ENCODE measurements around the gene ABHD12. TPM values are rescaled to one million over a fixed set of nuclear protein-coding genes. Genes with fewer than 3 reads are reported as not detected.
"Not testable (repeated sequence)": the region's sequence is repeated elsewhere in the genome, so short reads cannot be mapped to it uniquely, and the experiment has no call there.

Gene ABHD12
- 33.2 and 33.8 TPM in 2 replicates for total RNA-seq (2014; rRNA removed; shearing (Covaris generic))

GRCh38 chr20:25390538-25391528 is at the start of gene ABHD12:
Gene ABHD12, minus strand, starts transcription at chr20:25390835. Its CDS starts 132 bp downstream, at chr20:25390703.
- peak; percentile 97 to 98 for DNase-seq
- Histone ChIP-seq H3K9me3 (replicated peaks) (no peaks in the 10 kb centered on the region), H3K4me1 (peaks cover 3% of the 10 kb centered on the region; the same call in 1 of the 2 replicates), H3K27me3 (no peaks in the 10 kb centered on the region), H3K4me3 (peak within 1 kb of the TSS; percentile 99), H3K27ac (peak within 1 kb of the TSS; percentile 65), H3K36me3 (peaks cover 6% of the 10 kb centered on the region; the same call in 1 of the 2 replicates)

DNA sequence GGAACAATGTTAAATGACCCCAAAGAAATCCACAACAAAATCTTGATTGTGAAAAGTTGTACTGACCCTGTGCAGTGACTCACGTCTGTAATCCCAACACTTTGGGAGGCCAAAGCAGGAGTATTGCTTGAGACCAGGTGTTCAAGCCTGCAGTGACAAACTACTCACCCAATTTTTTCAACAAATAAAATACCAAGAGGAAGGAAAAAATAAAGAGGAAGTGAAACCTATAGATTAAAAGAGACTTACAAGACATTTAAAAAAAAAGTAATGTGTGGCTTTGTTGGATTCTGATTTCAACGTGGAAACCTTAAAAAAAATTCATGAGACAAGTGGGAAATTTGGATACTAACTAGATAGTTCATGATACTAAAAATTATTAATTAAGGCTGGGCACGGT is 48.7 kb upstream of the ABHD12 start:
- H3K9me3 ChIP-seq (replicated peaks), result no peaks in the 10 kb centered on the region
- no peak overlapping the region for H3K4me3 ChIP-seq
- no peak overlapping the region for H3K27ac ChIP-seq
- no peak for DNase-seq
- no peaks in the 10 kb centered on the region for H3K27me3 ChIP-seq
- H3K4me1 ChIP-seq, result no peaks in the 10 kb centered on the region
- peaks cover 48% of the 10 kb centered on the region for H3K36me3 ChIP-seq

DNA sequence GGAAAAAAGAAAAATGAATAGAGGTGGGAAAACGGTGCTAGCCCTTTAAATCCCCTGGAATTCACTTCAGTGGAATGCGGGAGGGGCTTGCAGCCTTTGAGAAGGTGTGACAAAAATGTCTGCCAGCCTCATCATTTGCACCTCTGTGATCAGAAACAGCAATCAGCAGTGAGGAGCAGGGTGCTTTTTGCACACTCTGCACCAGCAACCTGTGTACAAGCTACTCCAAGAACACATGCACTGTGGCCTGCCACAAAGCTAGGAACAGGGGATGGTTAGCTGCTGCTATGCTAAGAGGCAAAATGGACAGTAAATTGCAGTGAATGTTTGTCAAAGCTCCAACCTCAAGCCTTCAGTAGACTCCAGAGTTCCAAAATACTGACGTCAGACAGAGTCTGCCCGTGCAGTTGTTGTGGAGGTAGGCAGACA is 46.5 kb upstream of the ABHD12 start:
- Histone ChIP-seq H3K4me1 (no peaks in the 10 kb centered on the region), H3K27ac (no peak overlapping the region), H3K27me3 (no peaks in the 10 kb centered on the region), H3K4me3 (no peak overlapping the region), H3K36me3 (peaks cover 56% of the 10 kb centered on the region), H3K9me3 (replicated peaks) (no peaks in the 10 kb centered on the region)
- DNase-seq, result no peak

DNA sequence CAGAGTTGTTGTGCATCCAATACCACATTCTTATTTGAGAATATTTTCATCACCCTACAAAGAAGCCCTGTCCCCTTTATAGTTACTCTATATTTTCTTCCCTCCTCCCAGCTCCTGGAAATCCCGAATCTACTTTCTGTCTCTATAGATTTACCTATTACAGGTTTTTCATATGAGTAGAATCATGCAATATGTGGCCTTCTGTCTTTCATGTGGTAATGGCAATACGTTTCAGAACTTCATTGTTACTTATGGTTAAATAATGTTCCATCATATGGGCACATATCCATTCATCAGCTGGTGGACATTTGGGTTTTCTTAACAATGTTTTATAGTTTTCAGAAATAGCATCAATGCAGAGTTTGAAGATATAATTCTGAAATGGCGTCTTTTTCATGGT is 33.9 kb upstream of the ABHD12 start:
- peaks cover 68% of the 10 kb centered on the region for H3K36me3 ChIP-seq
- no peak for DNase-seq
- no peak overlapping the region for H3K4me3 ChIP-seq
- no peaks in the 10 kb centered on the region for H3K4me1 ChIP-seq
- H3K9me3 ChIP-seq (replicated peaks), result 0 out of 2 replicates have a peak, but pooled peaks cover 2% of the 10 kb centered on the region
- H3K27me3 ChIP-seq, result no peaks in the 10 kb centered on the region
- H3K27ac ChIP-seq, result no peak overlapping the region

- peaks cover 68% of the 10 kb centered on the region for H3K36me3 ChIP-seq
These were observed 31.4 kb upstream of the ABHD12 start for GRCh38 chr20:25422032-25422431.

GRCh38 chr20:25421102-25421501 is 30.5 kb upstream of the ABHD12 start:
- Histone ChIP-seq H3K4me3 (no peak overlapping the region), H3K36me3 (peaks cover 68% of the 10 kb centered on the region)

More at GRCh38 chr20:25422032-25422431, 31.4 kb upstream of the ABHD12 start:
- Histone ChIP-seq H3K27ac (no peak overlapping the region), H3K4me1 (no peaks in the 10 kb centered on the region), H3K9me3 (replicated peaks) (0 out of 2 replicates have a peak, but pooled peaks cover 2% of the 10 kb centered on the region), H3K4me3 (no peak overlapping the region), H3K27me3 (no peaks in the 10 kb centered on the region)
- no peak for DNase-seq

GRCh38 chr20:25418776-25419175 is 28.1 kb upstream of the ABHD12 start:
- H3K9me3 ChIP-seq (replicated peaks), result no peaks in the 10 kb centered on the region

More at GRCh38 chr20:25421102-25421501, 30.5 kb upstream of the ABHD12 start:
- H3K9me3 ChIP-seq (replicated peaks), result 0 out of 2 replicates have a peak, but pooled peaks cover 2% of the 10 kb centered on the region
- H3K27ac ChIP-seq, result no peak overlapping the region
- no peak for DNase-seq
- H3K27me3 ChIP-seq, result no peaks in the 10 kb centered on the region
- H3K4me1 ChIP-seq, result no peaks in the 10 kb centered on the region

GRCh38 chr20:25408890-25409289 is 18.3 kb upstream of the ABHD12 start:
- Histone ChIP-seq H3K27me3 (no peaks in the 10 kb centered on the region), H3K9me3 (replicated peaks) (no peaks in the 10 kb centered on the region), H3K27ac (no peak overlapping the region), H3K4me1 (no peaks in the 10 kb centered on the region; the same call in 1 of the 2 replicates), H3K4me3 (peak overlapping the region; percentile 77), H3K36me3 (peaks cover 27% of the 10 kb centered on the region)
- no peak for DNase-seq

More at GRCh38 chr20:25418776-25419175, 28.1 kb upstream of the ABHD12 start:
- Histone ChIP-seq H3K27me3 (no peaks in the 10 kb centered on the region), H3K4me1 (no peaks in the 10 kb centered on the region), H3K27ac (no peak overlapping the region), H3K36me3 (peaks cover 60% of the 10 kb centered on the region), H3K4me3 (no peak overlapping the region)
- DNase-seq, result no peak

GRCh38 chr20:25408170-25408547 is 17.5 kb upstream of the ABHD12 start:
- Histone ChIP-seq H3K4me3 (peak overlapping the region; percentile 77), H3K4me1 (no peaks in the 10 kb centered on the region; the same call in 1 of the 2 replicates), H3K27ac (peak overlapping the region; percentile 89), H3K9me3 (replicated peaks) (no peaks in the 10 kb centered on the region; the same call in 1 of the 2 replicates), H3K36me3 (peaks cover 21% of the 10 kb centered on the region), H3K27me3 (no peaks in the 10 kb centered on the region)
- DNase-seq, result no peak

DNA sequence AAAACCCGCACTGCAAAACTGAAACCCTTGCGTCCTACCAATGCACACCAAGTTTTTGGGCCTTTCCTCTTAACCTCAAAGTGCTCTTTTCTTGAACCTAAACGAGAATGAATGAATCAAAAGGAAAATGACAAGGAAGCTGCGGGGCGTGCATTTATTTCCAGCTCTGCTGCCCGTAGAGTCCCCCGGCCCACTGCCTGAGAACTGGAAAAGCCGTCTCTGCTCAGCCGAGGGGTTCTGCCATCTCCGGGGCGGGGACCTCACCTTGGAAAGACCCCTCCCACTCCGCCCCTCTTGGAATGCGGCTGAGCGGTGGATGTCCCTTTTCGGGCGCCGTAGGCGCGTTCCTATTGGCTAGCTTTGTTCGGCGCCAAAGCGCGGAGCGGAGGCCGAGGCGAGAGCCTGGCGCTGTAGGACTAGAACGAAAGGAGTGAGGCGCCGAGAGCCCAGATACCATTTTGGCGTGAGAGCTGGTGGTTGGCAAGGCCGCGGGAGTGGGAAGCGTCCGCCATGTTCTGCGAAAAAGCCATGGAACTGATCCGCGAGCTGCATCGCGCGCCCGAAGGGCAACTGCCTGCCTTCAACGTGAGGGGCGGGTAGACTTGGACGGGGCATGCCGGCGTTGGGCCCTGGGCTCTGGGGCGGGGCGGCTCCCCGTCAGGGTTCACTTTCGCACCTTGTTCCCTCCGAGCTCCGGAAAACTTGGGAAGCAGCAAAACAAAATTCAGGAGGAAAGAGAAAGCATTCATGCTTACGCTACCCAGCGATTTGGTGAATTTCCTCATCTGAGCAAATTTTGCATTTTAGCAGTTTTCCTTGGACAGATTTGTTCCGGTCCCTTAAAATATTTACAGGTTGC is 16.9 kb upstream of the ABHD12 start, which contains the start of gene GINS1:
Gene GINS1, plus strand, starts transcription at position 363 of the 859 bp plus-strand sequence. Its CDS starts 148 bp downstream, at position 511.
- peaks cover 2% of the 10 kb centered on the region; the same call in 1 of the 2 replicates for H3K9me3 ChIP-seq (replicated peaks)
- no peaks in the 10 kb centered on the region for H3K27me3 ChIP-seq
- H3K36me3 ChIP-seq, result peaks cover 17% of the 10 kb centered on the region
- no peaks in the 10 kb centered on the region; the same call in 1 of the 2 replicates for H3K4me1 ChIP-seq
- H3K4me3 ChIP-seq, result peak within 1 kb of the TSS; percentile 77
- DNase-seq, result peak; percentile 97
- peak within 1 kb of the TSS; percentile 89 for H3K27ac ChIP-seq

DNA sequence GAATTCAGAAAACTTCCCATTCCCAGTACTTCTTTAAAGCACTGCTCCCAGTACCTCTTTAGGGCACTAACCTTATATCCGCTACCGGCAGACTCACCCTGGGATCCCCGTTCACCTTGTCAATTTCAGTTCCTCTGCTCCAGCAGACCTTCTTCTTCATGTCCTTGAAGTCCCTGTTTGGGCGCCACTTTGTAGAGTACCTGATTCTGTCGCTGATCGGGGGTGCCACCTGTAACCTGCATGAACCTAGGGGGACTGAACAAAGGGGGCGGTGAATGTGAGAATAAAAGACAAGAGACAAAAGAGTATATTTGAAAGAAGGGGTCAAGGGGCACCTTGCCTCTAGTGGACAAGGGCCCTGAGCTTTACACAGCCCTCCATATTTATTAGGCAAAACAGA is 11.9 kb upstream of the ABHD12 start:
- peak in 1 of 2 experiments; percentile 11 for DNase-seq
- Histone ChIP-seq H3K4me3 (no peak overlapping the region), H3K36me3 (no peaks in the 10 kb centered on the region), H3K9me3 (replicated peaks) (peaks cover 5% of the 10 kb centered on the region; the same call in 1 of the 2 replicates), H3K27me3 (no peaks in the 10 kb centered on the region), H3K4me1 (peaks cover 8% of the 10 kb centered on the region), H3K27ac (no peak overlapping the region)

- H3K27ac ChIP-seq; H3K9me3 ChIP-seq (replicated peaks); H3K4me3 ChIP-seq; H3K27me3 ChIP-seq; H3K36me3 ChIP-seq; DNase-seq; H3K4me1 ChIP-seq: not testable (repeated sequence)
These were observed 9.7 kb upstream of the ABHD12 start for GRCh38 chr20:25400291-25400732.

- Histone ChIP-seq H3K36me3 (no peaks in the 10 kb centered on the region), H3K4me1 (peaks cover 8% of the 10 kb centered on the region), H3K27ac (no peak overlapping the region), H3K4me3 (no peak overlapping the region), H3K27me3 (no peaks in the 10 kb centered on the region), H3K9me3 (replicated peaks) (peaks cover 5% of the 10 kb centered on the region; the same call in 1 of the 2 replicates)
- DNase-seq, result peak; percentile 54 to 88
These were observed 8.4 kb upstream of the ABHD12 start for GRCh38 chr20:25399037-25399430.

DNA sequence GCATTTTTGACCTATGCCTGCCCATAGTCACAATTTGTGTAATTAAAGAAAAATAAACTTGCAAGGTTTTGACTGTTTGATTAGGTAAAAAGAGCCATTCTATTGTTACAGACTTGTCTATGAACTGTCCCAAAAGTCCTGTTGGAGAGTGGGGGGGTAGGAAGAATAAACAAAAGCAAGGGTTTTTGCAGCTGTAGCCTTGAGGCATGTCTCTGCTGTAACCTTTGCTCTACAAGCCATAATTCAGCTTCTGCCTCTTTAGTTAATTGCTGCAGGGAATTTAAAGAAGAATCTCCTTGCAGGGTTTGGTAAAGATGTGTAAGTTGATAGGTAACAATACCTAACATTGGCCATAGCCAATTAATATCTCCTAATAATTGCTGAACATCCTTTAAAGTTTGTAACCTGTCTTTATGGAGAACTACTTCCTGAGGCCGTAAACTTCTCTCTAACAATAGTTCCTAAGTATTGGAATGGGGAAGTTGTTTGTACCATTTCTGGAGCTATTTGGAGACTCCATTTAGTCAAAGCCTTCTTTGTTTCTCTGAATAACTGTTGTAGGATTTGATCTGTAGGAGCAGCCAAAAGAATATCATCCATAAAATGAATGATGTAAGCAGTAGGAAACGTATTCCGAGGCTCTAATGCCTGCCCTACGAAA is 7.9 kb upstream of the ABHD12 start:
- peaks cover 5% of the 10 kb centered on the region; the same call in 1 of the 2 replicates for H3K9me3 ChIP-seq (replicated peaks)
- no peaks in the 10 kb centered on the region for H3K27me3 ChIP-seq
- H3K36me3 ChIP-seq, result no peaks in the 10 kb centered on the region
- H3K4me1 ChIP-seq, result peaks cover 8% of the 10 kb centered on the region
- no peak overlapping the region for H3K4me3 ChIP-seq
- peak in 1 of 2 experiments; percentile 30 for DNase-seq
- H3K27ac ChIP-seq, result no peak overlapping the region

All from SJCRH30 (cell line).